NCI-H2227 (cell line): Measurements from ENCODE around the gene TNIK.

Experiments used
- DNase-seq: peaks from one replicate; lab custom pipeline; 2025; ENCODE audit not compliant: unreplicated experiment; lab: John Stamatoyannopoulos, UW

TNIK gene

DNA sequence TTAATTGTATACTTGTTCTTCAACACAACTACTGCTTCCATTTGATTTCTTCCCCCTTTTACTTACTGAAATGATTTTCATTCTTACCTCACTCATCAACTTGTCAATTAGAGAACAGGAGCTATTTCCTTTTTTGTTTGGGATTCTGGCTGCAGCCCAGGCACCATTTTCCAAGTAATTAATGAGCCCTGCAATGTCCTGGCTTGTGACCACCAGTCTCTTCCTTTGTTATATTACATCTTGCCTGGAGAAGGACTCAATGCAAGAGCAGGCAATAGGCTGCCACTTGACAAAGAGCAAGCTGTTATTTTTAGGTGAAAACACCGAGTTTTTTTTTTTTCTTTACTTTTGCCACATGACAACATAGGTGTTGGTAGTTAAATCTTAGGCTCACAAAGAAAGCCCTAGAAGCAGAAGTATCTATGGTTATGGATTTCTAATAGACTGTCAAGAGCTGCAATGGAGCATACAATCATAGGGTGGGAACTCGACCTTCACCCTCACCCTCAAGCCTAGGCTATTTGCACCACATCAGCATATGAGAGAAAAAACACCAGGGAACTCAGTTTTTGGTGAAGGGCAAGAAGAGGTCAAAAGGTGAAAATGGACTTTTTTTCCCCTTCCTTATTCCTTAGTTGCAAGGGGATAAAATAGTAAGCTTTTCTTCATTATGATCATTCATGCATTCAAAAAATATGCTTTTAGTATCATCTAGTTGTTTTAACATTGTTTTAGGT, 114.9 kb downstream of the TNIK start:
- no peak for DNase-seq

DNA sequence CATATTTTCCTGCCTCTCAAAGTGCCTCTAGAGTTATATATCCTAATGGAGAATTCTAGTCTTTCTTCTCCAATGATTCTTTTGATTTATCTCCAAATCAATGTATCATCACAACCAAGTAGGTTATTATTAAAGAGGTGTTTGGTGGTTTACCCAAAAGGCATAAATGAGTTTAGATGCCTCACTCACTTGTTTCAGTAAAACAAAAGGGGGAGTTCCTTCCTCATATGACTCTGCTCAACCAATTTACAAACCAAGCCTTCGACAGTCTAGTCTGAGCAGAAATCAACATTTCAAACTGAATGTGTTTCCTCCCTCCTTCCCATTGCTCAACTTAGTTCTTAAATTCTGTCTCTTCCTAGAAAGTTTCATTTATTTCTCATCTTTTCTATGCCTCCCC, 116.5 kb downstream of the TNIK start:
- no peak for DNase-seq

DNA sequence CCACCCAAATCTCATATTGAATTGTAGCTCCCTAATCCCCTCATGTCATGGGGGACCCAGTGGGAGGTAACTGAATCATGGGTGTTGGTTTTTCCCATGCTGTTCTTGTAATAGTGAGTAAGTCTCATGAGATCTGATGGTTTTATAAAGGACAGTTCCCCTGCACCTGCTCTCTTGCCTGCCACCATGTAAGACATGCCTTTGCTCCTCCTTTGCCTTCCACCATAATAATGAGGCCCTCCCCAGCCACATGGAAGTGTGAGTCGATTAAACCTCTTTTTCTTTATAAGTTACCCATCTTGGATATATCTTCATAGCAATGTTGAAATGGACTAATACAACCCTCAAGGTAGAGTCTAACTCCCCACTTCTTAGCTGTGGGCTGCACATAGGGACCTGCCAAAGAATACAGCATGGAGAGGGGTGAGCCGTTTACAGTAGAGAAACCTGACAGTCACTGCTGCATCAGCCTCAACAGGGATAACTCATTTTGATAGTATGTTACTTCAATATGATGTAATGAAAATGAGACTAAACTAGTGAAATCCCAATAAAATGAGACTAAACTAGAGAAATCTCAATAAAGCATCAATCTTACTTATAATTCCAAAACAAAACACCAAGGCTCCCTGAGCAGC, 117.3 kb downstream of the TNIK start:
- no peak for DNase-seq

- DNase-seq: no peak
These were observed 118.0 kb downstream of the TNIK start for GRCh38 chr3:171342200-171342599.

DNA sequence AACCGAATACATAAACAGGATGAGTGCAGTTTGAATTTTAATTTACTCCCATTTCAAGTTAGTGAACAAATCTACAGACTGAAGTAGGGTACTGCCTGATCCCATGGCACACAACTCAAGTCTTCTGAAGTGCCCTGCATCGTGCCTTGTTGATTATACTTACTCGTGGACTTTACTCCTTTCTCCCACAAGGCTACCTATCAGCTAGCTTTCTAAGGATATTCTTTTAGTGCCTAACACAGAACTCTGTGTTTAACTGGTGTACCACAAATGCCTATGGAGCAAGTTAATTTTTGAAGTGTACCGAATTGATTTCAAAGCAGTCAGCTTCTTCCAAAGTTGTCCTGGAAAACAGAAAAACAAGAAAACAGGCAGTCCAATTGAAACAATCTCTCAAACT, 119.8 kb downstream of the TNIK start:
- DNase-seq: no peak

DNA sequence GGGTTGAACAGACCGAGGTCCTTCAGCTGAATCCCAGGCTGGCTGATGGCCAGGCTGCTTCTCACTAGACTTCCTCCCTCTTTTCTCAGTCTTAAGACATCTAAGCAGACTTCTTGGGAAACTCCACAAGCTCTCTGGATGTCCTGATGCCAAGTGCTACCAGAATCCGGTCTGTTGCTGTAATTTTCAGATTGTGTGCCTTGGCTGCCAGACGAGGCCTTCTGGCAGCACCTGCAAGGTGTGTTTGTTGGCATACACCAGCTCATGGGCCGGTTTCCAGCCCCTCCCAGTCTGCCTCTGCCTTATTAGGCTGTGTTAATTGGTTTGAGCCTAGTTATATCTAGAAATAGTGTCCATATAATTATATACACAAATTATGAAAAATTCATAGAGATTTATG, 120.6 kb downstream of the TNIK start:
- no peak for DNase-seq

DNA sequence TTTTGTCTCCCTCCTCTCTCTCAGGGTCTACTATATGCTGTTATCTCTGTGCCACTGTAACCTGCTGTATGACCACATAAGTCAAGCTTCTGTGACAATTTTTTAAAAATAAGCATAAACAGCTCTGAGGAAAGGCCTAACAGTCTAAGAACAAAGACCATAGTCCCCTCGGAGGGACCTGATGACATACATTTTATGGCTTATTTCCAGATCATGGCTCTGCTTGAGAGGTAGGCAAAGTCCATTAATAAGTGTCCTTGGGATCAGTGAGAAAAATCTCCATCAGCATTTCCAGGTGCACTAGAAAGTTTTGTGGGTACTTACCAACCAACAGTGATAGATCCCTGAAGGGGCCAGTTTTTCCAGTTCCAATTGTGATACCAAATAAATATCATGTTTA, 123.8 kb downstream of the TNIK start:
- no peak for DNase-seq

GRCh38 chr3:171335559-171335958, 124.6 kb downstream of the TNIK start:
- DNase-seq: no peak

- no peak for DNase-seq
These were observed 125.8 kb downstream of the TNIK start for GRCh38 chr3:171334465-171334811.

DNA sequence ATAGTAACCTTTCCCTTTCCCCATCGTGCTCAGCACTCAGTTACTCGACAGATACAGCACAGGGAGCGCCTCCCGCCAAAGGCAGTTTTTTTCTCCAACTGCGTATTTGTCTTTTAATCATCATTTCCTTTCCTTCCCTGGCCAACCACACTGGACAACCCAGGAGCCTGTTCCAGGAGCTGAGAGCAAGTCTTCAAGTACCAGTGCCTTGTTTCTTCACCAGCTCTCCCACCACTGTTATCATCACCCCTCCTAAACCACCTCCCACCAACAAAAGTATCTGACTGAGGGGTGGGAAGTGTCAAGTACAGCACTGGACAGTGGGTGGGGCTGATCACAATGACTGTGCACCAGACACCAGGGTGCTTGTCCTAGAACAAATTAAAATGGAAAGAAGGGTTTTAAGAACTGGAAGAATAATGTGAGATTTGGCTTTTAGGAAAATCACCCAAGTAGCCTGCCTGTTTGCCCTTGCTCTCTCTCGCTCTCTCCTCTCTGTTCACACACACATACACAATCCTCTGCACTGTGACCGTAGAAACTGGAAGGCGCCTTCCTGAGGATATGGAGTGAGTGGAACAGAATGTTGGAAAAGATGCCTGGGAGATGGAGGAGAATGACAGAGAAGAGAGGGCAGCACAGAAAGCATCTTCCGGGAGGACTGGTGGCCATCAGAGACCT, 126.3 kb downstream of the TNIK start:
- DNase-seq: peak; percentile 16

DNA sequence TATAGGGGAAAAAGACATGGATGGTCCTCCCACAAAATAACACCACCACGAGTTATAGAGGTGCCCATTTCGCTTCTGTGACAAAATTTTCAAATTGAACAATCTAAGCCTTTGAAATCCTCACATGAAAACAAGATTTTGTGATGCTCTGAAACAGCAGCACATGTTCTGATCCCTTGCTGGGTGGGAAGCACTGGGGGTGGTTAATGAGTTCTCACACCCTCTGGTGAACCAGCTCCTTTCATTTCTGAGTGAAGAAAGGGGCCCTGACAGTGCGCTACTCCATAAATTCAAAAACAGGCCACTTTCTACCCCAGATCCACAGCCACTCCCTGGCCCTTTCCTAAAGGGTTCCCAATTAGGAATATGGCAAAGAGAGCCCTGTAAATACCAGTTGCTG, 129.3 kb downstream of the TNIK start:
- DNase-seq: no peak

DNA sequence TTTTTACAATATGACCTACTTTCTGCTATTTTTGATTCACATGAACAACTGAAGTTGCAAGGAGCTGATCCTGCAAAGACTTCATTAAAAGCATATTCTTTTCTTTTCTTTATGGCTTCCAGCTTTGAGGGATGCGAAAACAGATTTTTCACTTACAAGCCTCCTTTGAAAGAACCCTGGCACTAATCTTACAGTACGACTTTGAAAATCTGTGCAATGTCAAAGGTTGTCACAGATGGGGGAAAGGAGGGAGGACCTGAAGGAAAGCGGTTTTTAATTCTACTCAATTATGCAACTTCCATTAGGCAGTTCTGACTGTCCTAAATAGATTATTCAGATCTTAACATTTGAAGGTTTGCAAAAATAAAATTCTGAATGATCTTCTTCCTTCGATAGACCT, 130.5 kb downstream of the TNIK start:
- no peak for DNase-seq

DNA sequence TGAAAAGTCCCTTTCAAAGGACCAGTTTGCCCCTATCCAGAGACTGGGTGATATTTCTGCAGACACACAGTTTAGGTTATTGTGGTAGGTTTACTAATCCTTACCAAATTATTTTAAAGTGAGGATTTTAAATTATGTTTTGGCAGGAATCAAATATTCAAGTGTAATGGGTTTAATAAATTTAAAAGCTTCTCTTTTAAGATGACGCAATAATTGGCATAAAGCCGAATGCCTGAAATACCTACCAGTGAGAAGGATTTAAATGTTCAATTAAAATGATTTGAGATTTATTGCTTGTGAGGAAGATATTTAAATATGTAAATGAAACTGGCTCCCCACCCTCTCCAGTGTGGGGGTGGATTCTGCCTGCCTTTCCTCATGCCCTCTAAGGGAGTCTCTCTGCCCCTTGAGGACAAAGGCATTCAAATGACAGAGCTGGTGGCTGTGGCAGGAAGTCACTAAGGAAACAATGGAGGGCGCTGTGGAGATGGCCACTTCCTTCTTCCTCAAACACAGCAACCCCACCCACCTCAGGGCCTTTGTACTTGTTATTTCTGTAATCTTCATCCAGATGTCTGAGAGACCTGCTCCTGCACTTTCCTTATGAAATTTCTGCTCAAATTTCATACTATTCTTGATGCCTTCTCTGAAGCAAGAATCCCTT, 131.7 kb downstream of the TNIK start:
- peak; percentile 8 for DNase-seq

DNA sequence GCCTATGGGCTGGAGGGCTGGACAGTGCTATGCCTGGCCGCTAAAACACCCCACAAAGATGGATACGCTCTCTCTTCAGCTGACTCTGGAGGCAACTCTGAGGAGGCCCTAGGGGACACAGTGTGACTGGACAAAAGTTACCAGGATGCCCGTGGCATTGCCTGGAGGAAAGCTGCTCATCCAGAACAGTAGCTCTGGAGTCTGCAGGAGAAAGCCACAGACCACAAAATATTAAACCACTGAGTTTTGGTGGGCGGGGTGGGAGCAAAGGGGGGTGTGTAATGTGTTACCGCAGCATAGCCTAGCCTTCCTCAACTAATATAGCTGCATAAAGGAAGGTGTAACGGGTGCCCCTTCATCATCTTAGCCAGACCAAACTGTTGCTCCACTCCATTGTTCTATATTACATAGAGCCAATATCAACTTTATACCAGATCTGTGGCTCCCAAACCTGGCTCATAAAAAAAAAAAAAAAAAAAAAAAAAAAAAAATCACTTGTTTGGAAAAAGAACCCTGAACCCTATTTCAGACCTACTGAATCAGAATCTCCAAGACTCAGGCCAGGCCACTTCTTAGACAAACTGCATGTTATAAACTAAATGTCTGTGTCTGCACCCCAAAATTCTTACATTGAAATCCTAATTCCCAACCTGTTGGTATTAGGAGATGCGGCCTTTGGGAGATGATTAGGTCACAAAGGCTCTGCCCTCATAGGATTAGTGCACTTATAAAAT, 132.6 kb downstream of the TNIK start:
- no peak for DNase-seq

DNA sequence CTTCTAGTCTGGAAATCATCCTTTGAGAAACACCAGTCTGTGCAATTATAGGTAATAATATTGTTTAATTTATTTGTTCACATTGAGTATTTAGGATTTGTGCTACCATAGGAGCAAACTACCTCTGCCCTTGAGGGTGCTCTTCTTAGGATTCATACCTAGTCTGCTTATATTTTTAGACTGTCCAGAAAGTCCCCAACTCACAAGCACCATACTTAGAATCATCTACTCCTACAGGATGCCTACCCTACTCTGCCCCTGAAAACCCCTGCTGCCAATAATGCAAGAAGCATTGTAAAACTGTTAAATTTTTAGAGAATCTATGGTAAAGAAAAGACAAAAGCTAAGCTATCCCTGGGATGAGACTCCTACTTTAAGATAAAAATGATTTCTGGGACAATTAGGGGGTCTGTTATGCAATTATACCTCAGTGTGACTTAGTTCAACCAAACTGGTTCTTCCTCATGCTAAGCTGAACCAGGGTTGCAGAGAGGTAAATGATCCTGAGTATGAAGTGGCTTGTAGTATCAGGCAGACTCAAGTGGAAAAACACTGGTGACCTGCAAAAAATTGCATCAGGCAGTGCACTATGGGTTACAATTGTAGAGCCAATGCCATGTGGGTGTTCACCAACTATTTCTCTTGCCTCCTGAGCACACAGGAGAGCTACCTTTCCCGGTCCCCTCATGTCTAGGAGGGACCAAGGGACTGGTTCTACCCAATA, 133.3 kb downstream of the TNIK start:
- no peak for DNase-seq

- DNase-seq: no peak
These were observed 136.2 kb downstream of the TNIK start for GRCh38 chr3:171323938-171324536.

GRCh38 chr3:171321559-171322360, 138.4 kb downstream of the TNIK start:
- no peak for DNase-seq

DNA sequence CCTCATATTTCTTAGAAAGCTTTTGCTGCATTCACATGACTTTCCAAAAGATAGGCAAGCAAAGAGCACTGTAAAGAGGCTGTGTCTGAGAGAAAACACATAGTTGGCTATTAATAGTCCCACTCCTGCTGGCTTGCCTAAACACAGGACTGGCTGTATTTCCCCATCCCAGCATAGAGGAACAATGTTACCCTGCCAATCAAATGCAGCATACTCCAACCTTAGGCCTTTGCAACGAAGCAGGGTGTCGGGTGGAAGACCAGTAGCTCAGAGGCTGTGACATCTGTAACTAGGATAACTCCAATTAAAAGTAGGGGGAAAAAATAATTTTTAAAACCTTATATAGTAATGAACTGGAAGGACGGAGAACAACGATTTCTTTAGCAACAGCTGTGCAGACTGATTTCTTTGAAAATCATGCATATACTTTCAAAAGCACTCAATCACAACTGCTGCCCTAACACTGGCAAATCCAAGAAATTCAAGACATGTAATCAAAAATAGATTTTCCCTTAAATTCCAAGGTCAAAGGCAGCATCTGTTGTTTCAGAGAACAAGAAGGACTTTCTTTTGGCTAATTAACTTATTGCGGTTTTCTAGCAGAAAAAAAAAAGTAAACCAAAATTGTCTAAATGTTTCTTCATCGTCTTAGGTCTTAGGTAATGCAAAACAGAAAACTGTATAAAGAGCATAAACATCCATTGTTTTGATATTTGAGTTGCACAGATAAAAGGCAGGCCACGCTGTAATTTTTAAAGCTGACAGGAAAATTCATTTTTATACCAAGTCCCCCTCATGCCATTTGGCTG, 139.3 kb downstream of the TNIK start:
- peak; percentile 18 for DNase-seq

- DNase-seq: no peak
These were observed 143.0 kb downstream of the TNIK start for GRCh38 chr3:171317171-171317570.
